ENCODE results near the gene SET. TPM values are rescaled to one million over a fixed set of nuclear protein-coding genes. Genes with fewer than 3 reads are reported as not detected.

SET gene
- total and polyA plus RNA-seq, 2 of the 13 experiments (the other 11 are each of a cell fraction or from before 2014, with no cell fraction given) = 94.2 to 611 TPM

- ChIA-PET POLR2A (no interaction called here), CTCF (ENCODE audit: low intra/inter-chr PET ratio, low total read pairs) (no interaction called here)
- FAIRE-seq = no peak
- no peak overlapping the region for H2AFZ ChIP-seq (ENCODE audit: low read length)
- no peak for DNase-seq (ENCODE audit: low spot score)
- H3K36me3 ChIP-seq (replicated peaks in 1 of 2; ENCODE audit: control insufficient read depth in 1 of 2, insufficient read depth in 2 of 2, low read length in 2 of 2) = peaks cover 7 to 19% of the 10 kb centered on the region in 2 experiments; a peak in 3 of 5 replicates
- BruUV-seq (replicated peaks) = no TSS peak
- no peak; the same call in 2 of the 3 replicates for ATAC-seq
- TF ChIP-seq, protein P1, sequence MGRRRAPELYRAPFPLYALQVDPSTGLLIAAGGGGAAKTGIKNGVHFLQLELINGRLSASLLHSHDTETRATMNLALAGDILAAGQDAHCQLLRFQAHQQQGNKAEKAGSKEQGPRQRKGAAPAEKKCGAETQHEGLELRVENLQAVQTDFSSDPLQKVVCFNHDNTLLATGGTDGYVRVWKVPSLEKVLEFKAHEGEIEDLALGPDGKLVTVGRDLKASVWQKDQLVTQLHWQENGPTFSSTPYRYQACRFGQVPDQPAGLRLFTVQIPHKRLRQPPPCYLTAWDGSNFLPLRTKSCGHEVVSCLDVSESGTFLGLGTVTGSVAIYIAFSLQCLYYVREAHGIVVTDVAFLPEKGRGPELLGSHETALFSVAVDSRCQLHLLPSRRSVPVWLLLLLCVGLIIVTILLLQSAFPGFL (CRISPR knock-in tag; IDR thresholded peaks at IDR 0.05) = no peak
- TF ChIP-seq PHF20 (CRISPR knock-in tag; IDR thresholded peaks at IDR 0.05) (no peak), KMT2A (CRISPR knock-in tag; IDR thresholded peaks at IDR 0.05) (no peak), PTBP1 (IDR thresholded peaks at IDR 0.05; ENCODE audit: low read depth, low read length, poor library complexity, severe bottlenecking) (no peak), BRD4 (CRISPR knock-in tag; IDR thresholded peaks at IDR 0.05) (no peak), ZNF772 (CRISPR knock-in tag; IDR thresholded peaks at IDR 0.05) (no peak), KMT2B (CRISPR knock-in tag; IDR thresholded peaks at IDR 0.05) (no peak), SCMH1 (CRISPR knock-in tag; IDR thresholded peaks at IDR 0.05; ENCODE audit: borderline replicate concordance) (no peak), CCDC6 (CRISPR knock-in tag; IDR thresholded peaks at IDR 0.05) (no peak)
- H3K9ac ChIP-seq (ENCODE audit: insufficient read depth, low read depth, low read length) = no peak overlapping the region
- intact Hi-C loops (cut with micrococcal nuclease; ENCODE audit: unreplicated experiment) (no loop called here), in situ Hi-C loops (cut with HindIII; ENCODE audit: extremely low pct_ligation_motif_present, low pct_unique_long_range_greater_than_20kb) (no loop called here)
- no peaks in the 10 kb centered on the region for H3K27me3 ChIP-seq (ENCODE audit: control insufficient read depth in 1 of 2, insufficient read depth in 2 of 2, low read length in 2 of 2)
- no peak overlapping the region for H3K27ac ChIP-seq (ENCODE audit: extremely low read length, insufficient read depth, low read length)
- H3K4me3 ChIP-seq (replicated peaks in 1 of 3; ENCODE audit: insufficient read depth in 1 of 3, low read depth in 2 of 3, low read length in 3 of 3) = no peak overlapping the region
- peaks cover 8% of the 10 kb centered on the region for H3K4me1 ChIP-seq (ENCODE audit: insufficient read depth, low read length)
- no peaks in the 10 kb centered on the region for H4K20me1 ChIP-seq (ENCODE audit: insufficient read depth, low read length)
- no peaks in the 10 kb centered on the region for H3K9me3 ChIP-seq (ENCODE audit: low read length)
- no peaks in the 10 kb centered on the region for H3K79me2 ChIP-seq (ENCODE audit: insufficient read depth, low read length)
- H3K4me2 ChIP-seq (ENCODE audit: low read depth, low read length) = no peak overlapping the region
- WGBS (ENCODE audit: low lambda C conversion rate) = 100% methylated on average over 5 of the region's 13 CpGs
Measured at GRCh38 chr9:128713411-128713780, 24.4 kb downstream of the SET start.
